ENCODE data around the gene SLC4A4. TPM values are rescaled to one million over a fixed set of nuclear protein-coding genes. Genes with fewer than 3 reads are reported as not detected.

SLC4A4 gene
- total RNA-seq, 1 donor from 2014 or later, result 0.39 TPM

DNA sequence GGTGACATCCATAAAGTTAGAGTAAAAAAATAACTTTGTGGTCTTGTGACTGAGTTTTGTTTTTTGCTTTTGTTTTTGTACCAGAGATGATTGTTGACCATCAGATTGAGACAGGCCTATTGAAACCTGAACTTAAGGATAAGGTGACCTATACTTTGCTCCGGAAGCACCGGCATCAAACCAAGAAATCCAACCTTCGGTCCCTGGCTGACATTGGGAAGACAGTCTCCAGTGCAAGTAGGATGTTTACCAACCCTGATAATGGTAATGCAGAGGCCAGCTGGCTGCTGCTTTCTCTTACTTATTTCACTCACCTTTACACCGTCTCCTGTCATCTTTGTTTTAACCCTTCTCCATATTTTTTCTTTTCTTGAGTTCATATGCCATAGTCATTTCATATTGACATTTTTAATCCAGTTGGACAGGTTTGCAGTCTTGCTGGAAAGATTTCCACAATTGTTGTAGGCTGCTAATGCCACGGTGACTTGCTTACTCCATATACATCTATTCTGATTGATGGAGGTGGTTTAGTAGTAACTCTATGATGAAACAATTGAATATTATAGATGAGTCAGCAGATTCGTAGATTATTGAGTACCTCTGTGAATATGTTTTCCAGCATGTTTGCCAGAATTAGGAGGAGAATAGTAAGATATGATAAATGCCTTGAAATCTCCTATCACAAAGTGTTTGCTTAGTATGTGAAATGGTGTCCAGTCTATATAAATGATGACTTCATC, 18.3 kb downstream of the SLC4A4 start:
- intact Hi-C loops (cut with micrococcal nuclease), result no loop called here

DNA sequence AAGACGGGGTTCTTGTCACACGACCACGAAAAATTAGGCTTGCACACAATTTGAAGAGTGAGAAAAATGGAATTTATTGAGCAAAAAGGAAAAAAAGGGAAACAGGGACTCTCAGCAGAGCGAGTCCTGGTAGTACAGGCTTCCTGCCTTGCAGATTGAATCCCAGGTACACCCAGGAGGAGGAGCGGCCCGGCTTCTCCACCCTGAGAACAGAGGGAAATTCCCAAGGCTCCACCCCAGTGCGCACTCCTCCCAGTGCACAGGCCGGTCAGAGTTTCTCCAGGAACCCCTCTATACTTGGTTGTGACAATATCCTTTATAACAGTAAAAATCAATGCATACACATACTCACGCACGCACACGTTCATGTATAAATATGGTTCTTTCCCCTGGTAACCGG, 22.0 kb downstream of the SLC4A4 start:
- intact Hi-C loops (cut with micrococcal nuclease), result no loop called here

DNA sequence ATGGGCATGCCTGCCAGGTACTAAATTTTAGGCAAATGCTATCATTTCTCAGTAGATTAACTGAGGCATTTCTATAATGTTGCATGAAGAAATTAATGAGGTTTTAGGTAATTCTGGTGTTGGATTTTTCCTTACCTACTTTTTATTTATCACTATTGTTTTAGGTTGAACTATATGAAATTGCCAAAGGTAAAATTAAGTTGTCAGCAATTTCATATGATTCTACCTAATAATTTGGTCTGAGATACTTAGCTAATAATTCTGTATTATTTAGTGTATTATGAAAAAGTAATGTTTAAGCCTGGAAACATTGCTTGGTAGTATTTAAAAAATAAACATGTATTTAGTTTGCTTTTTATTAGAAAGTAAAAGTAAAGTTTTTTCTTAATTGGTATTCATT, 22.7 kb downstream of the SLC4A4 start:
- intact Hi-C loops (cut with micrococcal nuclease), result no loop called here

DNA sequence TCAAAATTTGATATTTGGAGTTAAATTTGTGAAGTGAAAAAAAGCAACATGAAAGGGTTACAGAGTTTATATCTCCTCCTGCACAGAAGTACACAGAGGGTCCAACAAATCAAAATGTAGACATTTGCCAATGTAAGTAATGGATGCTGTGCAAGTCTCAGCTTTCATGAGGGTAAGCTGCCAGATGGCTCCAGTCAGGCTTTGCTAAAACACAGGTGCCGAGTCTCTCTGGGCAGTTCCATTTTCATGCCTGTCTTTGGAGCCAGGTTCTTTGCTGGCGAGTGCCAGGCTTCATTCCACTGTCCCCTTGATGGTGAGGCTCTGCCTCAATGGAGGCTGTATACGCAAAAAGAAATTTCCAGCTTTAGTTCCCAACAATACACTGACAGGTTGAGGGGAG, 27.9 kb downstream of the SLC4A4 start:
- intact Hi-C loops (cut with micrococcal nuclease), result no loop called here

DNA sequence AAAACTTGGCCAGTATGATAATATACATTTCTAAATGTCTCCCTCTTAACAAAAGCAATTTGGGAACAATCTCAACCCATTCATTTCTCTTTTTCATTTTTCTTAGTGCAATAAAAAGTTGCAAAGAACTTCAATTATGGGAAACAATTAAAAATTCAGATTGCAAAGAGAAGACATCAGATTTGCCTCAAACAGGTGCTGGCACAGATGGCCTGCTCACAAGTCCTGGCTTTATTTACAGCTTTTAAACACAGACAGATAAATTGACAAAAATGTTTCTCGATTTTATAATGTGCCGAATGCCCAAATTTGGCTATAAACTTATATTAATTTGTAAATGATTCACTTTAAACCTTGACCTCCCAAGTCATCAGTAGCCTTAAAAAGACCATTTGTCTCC, 28.7 kb downstream of the SLC4A4 start:
- intact Hi-C loops (cut with micrococcal nuclease), result no loop called here

DNA sequence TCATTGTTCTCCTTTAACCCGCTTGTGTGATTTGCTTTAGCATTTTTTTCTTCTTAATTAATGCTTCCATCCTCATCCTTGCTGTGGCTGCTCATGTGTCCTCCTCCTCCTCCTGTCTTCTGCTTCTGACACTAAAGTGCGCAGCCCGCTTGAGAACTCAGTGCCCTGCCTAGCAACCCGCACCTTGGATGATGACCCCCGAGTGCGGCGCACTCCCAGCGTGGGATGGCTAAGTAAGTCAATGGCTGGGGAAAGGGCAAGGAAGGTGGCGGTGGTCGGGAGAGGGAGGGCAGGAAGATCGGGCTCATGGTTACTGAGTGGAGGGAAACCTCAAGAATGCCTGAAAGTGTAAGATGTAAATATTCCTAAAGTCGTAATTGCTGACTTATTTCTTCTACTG, 30.1 kb downstream of the SLC4A4 start:
- intact Hi-C loops (cut with micrococcal nuclease), result no loop called here

DNA sequence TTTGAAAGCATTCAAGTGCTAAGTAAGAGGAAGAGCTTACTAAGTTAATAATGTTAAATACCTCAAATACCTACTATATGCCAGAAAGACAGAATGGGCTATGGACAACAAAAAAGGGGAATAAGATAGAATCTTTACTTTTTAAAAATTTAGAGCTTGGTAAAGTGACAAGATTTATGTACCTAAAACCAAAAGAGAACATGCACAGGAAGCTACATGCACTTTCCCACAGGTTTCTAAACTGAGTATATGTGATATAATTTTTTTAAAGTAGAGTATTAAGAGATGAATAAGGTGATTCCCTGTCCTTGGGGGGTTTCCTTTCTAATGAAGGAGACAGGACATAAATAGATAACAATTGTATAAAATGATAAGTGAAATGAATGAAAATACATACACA, 30.7 kb downstream of the SLC4A4 start:
- intact Hi-C loops (cut with micrococcal nuclease), result no loop called here

DNA sequence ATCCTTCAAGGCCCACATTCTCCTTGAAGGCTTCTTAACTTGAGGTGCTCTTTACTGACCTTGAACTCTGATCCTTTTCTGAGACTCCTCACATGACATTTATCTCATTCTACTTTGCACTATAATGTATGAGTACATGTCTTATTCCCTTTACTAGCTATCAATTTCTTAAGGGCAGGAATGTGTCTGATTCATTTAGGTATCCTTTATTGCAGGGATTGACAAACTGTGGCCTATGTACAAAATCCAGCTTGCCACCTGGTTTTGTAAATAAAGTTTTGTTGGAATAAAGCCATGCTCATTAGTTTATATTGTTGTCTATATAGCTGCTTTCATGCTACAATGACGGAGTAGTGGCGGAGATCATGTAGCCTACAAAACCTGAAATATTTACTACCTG, 36.7 kb downstream of the SLC4A4 start:
- intact Hi-C loops (cut with micrococcal nuclease), result no loop called here

DNA sequence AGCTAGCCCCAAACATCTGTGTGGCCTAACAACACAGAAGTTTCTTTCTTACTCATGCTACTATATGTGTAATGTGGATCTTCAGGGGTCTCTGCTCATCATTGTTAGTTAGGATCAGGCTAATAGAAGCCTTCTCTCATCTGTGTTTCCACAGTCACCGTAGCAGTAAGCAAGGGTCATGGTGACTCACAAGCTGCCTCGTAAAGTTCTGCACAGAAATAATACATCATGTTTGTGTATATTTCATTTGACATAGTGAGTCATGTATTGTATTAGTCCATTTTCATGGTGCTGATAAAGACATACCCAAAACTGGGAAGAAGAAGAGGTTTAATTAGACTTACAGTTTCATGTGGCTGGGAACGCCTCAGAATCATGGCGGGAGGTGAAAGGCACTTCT, 38.7 kb downstream of the SLC4A4 start:
- intact Hi-C loops (cut with micrococcal nuclease), result no loop called here

DNA sequence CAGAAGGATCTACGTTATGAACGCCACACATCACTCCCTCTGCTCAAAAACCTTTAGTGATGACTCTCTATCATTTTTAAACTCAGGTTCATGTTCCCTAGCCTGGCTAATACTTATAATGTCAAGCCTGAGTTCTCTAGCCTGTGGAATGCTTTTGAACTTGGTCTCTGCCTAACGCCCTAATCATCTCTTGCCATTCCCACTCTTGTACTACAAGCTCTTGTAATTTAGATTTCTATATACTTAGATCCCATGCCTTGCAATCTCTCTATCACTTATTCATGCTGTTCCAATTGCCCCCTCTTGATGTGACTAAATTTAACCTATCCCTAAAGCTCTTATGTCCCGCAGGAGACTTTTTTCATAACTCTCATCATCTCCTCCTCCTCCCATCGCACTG, 40.3 kb downstream of the SLC4A4 start:
- intact Hi-C loops (cut with micrococcal nuclease), result no loop called here

DNA sequence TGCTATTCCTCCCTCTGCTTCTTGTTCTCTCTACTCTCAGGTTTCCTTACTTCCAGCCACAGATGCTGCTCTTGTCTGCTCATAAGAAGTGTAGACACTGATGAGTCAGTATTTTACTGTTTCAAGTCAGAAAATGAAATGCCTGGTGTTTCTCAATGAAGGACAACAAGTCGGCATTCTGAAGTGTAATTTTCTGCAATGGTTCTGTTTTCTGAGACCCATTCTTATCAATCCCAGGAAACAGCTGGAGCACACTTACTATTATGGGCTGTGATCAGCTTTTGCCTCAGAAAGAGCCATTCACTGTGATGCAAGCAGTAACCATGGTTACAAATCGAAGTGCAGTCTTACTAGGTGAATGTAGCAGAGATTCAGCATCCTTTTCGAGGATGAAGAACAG, 42.0 kb downstream of the SLC4A4 start:
- intact Hi-C loops (cut with micrococcal nuclease), result no loop called here

DNA sequence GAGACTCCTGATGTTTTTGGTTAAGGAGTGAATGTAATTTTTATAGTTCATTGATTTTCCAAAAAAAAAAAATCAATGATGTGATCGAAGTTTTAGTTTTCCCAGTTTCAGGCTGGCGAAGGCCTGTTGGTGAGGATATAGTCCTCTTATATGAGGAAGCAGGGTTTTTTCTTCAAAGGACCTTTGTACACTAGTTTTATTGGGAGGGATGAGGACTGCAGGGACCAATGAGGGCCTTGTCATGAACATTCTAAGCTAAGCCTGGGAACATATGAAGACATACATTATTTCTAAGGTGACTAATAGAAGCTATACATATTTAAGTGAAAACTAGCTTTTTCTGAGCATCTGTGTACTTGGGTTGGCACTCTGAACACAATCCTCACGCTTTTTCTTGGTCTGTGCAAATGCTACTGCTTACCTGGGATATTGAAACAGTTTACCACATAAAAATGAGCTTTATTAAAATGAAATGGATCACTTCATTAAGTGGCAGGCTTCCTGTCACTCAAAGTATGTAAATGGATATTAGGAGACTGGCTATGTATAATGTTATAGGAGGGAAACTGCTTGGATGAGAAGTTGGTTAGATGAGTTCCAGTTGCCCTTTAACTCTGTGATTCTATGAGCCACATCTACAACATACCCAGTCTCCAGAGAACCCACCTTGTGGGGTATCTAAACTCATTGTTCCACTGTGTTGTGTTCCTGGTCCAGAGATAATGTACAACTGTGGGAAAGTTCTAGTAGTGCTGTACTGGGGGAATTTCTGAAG, 43.5 kb downstream of the SLC4A4 start:
- intact Hi-C loops (cut with micrococcal nuclease), result no loop called here

DNA sequence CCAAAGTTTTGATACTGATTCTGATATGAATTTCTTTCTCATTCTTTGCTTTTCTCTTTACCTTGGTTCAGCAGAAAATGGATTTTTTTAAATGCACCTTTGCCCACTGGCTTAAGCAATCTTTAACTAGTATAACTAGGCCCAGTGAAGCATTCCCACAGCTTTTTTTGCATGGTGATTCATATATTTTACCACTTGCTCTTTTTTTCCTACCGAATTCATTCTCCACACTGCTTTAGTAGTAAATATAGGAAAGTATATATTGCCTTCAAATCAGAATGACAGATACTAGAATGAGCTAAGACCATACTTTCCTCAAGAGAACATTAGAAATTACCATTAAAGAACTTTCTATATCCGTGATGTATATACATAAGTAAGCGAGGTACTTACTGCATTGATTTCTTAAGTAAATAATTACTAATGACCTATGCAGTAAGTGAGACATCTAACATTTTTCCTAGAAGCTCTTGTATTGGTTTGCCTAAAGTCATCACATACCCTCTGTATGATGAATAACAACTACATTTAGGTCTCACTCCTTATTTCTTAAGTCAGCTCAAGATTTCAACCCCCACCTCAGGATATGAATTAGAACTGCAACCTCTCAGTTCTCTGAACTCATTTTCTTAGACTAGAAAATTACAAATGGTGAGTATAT, 44.2 kb downstream of the SLC4A4 start:
- intact Hi-C loops (cut with micrococcal nuclease), result no loop called here

DNA sequence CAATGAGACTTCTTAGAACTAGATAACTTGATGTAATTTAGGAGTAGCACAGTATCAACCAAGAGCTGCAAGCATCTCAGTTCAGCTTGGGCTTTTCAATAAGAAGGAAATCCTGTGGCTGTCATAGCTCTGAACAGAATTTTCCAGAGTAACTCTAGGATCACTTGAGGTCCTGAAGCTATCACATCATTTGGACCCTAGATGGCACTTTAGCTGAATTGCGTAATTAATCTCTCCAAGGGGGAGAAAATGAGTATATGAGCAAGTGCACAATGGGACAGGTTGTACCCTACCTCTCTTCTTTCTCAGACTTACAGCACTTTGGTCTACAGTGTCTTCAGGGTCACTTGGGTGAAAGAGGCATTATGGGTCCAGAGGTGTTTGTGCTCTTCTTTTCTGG, 45.2 kb downstream of the SLC4A4 start:
- intact Hi-C loops (cut with micrococcal nuclease), result no loop called here

DNA sequence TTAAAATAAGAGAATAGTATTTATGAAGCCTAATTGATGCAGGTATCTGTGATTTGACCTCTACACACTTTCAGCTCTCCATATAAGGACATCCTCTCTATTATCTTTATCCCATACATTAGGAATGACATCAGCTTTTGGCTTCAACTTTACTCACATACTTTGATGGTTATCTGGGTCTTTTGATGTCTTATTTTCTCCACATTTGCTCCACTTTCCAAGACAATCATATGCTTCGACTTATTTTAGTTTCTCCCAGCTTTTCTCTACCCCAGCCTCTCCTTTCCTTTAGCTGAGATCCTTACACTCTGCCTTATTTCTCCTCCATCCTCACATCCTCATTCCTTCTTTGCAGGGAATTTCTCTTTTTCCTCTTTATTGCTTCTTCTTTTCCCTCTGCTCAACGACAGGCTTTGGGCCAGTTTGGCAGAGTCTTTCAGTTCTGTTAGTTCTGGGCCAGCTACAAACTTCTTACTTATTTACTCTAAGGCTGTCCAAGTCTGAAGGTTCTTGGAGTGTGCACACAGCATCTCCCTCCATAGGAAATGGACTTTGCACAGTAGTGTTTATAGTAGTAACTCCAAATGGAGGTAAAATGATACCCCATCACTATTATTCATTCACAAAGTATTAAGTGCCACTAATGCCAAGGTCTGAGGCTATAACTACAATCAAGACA, 50.5 kb downstream of the SLC4A4 start:
- intact Hi-C loops (cut with micrococcal nuclease), result no loop called here

DNA sequence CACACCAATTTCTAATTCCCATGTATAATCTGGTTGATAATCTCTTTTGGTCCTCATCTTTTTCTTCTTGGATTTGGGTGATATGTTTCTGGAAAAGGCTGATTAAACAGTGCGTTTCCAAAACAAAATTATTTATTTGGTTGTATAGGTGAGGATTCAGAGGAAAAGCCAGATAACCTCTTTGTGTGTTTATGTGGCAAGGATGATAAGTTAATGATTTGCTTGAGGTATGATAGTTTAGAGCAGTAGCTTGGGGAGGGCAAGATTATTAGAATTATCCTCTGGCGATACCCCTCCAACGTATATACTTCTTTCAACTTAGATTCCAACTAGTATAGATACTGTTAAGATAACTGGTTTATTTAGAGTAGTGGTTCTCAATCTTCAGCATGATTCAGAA, 53.3 kb downstream of the SLC4A4 start:
- intact Hi-C loops (cut with micrococcal nuclease), result no loop called here

DNA sequence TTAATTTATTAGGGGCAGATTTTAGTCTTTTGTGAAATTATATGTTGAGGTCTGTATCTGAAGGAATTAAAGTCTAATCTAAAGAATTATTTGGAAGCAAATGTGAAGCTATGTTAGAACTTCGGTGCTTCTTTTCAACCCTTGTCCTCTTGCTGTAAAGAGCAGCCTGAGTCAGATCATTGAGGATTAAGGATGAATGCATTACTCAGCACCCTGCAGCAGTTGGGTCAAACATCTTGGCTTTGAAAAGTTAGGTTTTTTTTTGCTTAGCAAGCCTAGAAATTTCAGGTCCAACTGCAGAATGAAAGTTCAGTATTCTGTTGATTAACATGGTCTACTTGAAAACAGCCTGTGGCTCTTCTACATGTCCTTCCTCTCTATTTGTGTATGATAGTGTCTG, 57.6 kb downstream of the SLC4A4 start:
- intact Hi-C loops (cut with micrococcal nuclease), result no loop called here

DNA sequence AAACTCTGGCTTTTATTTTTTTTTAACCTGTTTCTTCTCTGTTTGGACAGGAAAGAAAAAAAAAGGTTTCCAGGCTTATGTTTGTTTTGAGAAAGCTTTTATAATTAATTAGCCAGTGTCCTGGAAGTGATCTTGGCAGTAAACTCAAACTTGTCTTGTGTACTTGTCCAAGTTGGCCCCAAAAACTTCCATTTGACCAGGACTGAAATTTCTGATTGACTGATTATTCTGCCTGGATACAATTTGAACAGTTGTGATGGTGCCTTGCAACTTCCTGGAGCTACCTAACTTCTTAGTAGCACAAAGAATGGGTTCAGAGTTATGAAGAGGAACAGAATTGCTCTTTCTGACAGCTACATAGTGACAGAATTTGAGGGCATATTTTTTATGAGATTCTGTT, 62.0 kb downstream of the SLC4A4 start:
- intact Hi-C loops (cut with micrococcal nuclease), result no loop called here

DNA sequence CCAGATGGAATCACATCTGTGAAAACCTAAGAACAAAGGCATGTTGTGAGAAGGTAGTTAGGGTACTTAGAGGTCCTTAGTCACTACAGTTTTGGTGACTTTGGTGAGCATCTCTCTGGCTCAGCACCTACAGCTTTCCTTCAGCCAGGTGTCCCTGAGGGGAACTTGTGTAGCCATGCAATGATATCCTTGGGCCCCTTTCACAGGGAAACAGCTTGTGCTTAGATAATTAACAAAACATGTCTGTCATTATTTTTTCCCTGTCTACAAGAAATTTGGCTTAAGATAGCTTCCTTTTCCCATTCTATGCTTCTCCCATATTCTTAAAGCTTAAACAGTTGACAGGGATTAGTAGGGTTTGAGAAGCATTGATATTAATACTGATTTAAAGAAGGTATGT, 63.8 kb downstream of the SLC4A4 start:
- intact Hi-C loops (cut with micrococcal nuclease), result no loop called here

DNA sequence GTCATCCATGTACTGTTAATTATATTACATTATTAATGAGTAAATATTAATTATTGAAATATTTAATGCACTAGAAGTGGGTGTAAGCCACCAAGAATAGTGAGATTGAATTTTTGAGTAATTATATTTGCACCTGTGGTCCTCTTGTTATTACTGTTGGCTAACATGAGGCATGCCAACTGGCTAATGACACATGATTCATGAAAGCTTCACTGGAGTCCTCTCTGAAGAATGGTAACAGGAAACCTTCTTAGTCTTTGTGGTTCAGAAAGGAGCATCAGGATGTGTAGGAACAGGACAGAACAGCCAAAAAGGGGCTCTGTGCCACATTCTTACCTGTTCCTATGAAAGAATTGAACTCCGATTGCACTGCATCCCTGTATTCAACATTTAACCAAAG, 65.2 kb downstream of the SLC4A4 start:
- intact Hi-C loops (cut with micrococcal nuclease), result no loop called here

DNA sequence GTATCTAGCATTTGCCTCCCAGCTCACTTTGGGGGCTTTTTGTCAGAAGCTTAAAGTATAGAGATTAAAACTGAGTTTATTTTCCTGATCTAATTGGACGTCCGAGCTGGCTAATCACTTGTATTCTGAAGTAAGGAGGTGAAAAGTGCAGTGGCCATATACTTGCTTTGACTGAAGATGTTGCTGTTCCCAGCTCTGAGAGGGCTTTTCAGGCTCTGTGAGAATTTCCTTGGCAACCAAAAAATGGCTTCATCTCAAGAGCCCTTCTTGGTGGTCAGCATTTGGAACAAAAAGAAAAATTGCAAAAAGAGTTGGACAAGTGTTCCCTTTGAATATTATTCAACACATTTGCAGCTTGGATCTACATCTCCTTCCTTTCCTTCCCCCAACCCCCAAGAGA, 67.0 kb downstream of the SLC4A4 start:
- intact Hi-C loops (cut with micrococcal nuclease), result no loop called here

DNA sequence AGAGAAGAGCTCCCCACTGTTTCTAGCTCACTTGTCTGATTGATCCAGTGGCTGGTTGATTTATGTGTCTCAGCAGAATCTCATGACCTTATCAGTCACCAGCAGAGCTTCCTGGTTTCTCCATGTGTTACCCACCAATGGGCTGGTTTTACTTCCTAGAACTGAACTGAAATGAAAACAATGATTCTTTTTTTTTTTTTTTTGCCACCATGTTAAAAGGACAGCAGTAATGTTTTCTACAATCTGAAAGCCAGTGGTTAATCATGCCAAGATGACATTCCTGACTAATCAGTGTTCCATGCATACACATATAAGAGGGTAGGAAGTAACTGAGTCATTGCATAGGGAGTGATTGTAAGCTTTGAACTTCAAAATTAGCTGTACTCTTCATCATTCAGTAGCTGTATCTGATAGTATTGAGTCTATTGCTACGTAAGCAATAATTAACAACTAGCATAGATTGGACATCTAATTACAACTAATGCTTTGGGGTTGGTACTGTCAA, 67.7 kb downstream of the SLC4A4 start:
- intact Hi-C loops (cut with micrococcal nuclease), result no loop called here
